ENCODE data around the gene TACC2.
"Not testable (repeated sequence)": the region's sequence is repeated elsewhere in the genome, so short reads cannot be mapped to it uniquely, and the experiment has no call there.

Gene TACC2, protein sequence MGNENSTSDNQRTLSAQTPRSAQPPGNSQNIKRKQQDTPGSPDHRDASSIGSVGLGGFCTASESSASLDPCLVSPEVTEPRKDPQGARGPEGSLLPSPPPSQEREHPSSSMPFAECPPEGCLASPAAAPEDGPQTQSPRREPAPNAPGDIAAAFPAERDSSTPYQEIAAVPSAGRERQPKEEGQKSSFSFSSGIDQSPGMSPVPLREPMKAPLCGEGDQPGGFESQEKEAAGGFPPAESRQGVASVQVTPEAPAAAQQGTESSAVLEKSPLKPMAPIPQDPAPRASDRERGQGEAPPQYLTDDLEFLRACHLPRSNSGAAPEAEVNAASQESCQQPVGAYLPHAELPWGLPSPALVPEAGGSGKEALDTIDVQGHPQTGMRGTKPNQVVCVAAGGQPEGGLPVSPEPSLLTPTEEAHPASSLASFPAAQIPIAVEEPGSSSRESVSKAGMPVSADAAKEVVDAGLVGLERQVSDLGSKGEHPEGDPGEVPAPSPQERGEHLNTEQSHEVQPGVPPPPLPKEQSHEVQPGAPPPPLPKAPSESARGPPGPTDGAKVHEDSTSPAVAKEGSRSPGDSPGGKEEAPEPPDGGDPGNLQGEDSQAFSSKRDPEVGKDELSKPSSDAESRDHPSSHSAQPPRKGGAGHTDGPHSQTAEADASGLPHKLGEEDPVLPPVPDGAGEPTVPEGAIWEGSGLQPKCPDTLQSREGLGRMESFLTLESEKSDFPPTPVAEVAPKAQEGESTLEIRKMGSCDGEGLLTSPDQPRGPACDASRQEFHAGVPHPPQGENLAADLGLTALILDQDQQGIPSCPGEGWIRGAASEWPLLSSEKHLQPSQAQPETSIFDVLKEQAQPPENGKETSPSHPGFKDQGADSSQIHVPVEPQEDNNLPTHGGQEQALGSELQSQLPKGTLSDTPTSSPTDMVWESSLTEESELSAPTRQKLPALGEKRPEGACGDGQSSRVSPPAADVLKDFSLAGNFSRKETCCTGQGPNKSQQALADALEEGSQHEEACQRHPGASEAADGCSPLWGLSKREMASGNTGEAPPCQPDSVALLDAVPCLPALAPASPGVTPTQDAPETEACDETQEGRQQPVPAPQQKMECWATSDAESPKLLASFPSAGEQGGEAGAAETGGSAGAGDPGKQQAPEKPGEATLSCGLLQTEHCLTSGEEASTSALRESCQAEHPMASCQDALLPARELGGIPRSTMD (N-terminal part only)

DNA sequence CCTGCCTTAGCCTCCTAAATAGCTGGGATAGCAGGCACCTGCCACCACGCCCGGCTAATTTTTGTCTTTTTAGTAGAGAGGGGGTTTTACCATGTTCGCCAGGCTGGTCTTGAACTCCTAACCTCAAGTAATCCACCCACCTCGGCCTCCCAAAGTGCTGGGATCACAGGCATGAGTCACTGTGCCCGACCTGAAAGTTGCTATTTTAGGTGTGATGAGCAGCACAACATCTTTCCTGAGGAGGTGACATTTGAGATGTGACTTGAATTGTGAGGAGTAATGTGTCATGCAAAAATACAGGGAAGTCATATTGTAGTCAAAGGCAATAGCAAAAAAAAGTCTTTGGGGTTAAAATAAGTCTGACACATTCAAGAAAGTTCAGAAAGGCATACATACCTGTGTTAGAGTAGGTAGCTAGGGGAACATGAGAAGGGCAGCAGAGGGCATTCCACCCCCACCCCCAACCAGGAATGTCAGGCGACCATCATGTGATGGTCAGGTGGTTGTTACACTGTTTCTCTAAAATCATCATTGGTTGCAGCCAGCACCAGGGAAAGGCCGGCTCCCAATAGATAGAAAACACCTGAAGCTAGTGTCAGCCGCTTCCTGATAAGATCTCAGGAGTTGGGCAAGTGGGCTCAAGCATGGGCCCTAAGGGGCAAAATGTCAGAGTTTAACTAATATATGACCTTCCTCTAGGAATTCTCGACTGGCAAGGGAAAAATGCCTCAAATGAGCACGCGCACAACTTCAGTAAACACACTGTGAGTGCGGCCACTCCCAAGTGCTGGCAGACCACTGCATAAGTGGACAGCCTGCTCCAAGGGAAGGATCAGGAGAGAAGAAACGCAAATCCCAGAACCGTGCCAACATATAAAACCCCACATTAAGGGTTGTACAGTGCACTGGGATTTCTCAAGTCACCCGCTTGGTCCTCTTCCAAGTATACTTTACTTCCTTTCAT, at the start of gene TACC2:
TSS of gene TACC2 (plus strand) at position 803 of the 964 bp plus-strand sequence. CDS start 32,819 bp downstream, outside the sequence.
- no peak for DNase-seq (ENCODE audit: low read depth)

DNA sequence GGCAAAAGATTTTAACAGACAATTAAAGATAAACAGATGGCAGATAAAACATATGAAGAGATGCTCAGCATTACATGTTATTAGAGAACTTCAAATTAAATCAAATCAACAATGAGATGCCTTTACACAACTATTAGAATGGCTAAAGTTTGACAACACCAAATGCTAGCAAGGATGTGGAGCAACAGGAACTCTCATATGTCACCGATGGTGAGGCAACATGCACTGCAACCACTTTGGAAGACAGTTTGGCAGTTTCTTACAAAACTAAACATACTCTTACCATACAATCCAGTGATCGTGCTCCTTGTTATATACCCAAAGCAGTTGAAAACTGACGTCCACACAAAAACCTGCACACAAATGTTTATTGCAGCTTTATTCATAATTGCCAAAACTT, 47.4 kb upstream of the TACC2 start:
- DNase-seq (ENCODE audit: low read depth): no peak

DNA sequence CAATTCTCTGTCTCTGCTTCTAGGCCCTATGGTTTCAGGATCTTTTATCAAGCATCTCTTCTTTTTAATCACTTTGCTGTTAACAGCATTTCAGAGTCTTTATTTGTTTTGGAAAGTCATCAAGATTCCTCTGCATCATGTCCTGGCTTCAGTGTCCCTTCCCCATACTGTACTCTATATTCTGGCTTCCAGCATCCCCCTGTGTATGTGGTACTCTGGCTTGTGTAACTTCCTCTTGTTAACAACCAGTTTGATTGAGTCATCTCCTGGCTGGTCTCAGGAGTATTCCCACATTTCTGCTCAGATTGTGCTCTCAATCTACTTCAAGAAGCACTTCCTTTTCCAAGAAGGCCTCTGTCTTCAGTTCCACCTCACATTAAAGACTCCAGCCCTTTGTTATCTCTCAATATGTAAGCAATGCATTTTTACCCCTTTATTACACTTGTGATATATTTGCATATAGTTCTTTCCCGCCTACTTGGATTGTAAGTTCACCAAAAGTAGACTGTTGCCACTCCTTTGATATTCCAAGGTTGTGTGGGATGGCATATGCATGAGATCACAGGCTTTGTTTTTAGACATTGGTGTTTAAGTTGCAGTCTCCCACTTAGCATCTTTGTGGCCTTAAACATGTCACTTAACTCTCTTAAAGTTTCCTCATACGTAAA, 46.1 kb upstream of the TACC2 start:
- DNase-seq (ENCODE audit: low read depth): no peak

DNA sequence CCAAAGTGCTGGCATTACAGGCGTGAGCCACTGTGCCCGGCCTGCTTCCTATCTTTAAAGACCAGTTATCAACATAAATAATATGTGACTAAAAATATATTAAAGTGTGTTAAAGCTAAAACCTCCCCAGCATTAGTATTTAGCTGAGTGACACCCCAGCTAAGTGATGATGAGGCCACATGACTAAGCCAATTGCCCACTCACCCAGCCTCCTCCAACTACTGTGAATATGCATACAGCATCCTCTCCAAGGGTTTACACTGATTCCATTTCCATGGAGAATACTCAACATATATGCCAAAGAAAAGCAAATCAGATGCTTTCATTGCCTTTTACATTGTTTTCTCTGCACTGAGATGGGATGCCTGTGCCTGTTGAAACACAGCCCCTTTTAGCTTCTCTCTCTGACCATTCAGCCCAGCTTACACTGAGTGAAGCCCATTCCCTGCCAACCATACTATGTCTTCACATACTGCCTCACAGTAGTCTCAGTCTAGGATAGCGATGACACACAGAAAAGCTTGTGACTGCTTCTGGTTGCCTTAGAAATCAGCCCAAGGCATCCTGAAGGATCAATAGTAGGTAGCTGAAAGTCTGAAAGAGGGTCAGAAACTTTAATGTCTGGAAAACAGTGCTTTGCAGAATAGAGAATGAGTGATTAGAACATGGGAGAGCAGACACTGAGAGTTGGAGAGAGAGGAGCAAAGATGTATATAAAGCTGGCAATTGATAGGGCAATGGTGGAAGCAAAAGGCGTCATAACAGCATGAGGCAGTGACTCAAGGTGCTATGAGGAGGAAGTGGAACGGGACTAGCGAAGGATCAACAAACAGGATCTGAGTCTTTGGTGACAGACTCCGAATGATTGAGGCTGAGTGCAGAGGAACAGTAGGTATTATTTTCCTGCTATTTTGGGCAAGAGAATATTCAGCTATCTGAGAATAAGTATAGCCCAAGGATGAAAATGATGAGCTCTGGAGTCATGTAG, 41.3 kb upstream of the TACC2 start:
- DNase-seq (ENCODE audit: low read depth): no peak

DNA sequence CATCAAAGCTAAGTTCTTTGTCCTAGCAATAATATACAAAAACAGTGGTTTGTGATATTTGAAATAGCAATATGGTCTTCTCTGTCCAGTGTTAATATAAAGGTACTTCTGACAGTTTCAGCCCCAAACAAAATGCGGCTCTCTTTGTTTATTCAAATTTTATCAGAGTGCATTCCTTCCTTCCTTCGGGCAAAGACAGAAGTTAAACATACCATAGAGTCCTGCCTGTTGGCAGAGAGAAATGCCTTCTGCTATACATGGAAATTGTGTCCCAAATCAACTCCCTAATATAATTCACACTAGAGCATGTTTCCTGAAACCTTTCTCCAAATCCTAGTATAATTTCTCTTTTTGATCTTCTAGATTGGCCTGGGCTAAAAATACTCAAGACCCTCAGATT, 39.9 kb upstream of the TACC2 start:
- no peak for DNase-seq (ENCODE audit: low read depth)

DNA sequence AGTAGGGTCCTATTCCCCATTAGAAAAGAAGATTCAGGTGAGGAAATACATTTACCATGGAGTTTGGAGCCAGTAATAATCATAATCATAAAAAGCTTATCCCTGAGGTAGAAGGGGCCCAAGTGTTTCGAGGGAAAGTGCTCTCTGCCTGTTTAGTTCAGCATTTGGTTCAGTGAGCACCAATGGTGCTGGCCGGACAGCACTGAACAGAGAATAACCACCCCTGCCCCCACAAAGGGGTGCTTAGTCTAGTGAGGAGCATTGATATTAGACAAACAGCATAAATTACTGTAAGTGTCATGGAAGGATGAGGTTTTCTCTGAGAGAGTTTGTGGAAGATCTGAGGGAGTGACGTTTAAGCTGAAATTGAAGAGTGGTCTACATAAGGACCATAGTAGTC, 39.5 kb upstream of the TACC2 start:
- no peak for DNase-seq (ENCODE audit: low read depth)

DNA sequence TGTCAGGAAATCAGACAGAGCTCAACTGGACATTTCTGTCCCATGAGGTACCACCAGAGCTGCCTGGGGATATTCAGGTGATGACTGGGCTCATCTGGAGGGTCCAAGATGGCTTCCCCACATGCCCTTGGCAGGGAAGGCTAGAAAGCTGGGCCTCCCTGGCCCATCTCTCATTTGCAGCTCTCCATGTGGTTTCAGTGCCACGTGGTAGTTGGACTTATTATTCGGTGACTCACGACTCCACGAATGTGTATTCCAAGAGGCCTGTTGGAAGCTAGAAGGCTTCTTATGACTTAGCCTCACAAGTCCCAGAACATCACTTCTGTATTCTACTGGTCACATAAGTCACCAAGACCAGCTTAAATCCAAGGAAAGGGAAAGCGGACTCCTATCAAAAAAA, 36.7 kb upstream of the TACC2 start:
- DNase-seq (ENCODE audit: low read depth): no peak

DNA sequence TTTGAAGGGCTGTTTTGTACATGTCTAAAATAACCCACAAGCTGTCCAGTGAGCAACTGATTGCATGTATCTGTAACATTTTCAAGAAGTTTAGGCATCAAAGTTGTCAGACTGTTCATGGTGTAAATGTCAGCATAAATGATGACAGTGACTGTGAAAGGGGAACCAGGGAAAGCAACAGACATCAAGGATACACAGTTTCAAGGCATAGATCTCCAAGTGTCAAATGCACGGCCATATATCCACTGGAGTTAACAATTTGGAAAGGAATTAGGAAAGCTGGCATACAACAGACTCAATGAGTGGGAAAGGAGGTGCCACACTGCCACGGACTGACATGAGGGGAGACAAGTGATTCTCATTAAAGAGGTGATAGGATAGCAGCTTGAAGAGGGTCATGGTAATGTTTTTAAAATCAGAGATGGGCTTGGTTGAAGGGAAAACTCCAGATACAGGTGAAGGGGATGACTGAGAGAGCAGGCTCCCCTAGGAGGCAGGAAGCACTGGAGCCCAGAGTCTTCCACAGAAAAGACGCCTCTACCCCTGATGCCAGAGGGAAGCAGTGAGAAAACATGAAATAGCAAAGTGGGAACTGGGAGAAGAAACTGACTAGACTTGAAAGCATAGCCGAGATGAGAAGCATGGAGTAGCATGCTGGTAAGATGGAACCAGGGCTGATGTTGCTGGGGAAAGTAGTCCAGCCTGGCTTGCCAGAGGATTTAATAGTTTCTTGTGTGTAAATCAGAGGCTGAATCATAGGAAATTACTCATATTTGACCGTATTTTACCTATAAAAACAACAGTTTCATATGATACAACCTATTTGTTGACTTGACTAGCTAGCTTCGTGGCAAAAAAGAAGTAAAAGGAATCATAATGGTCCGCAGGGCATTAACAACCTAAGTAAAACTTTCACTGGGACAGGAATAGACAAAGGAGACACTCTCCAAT, 32.6 kb upstream of the TACC2 start:
- DNase-seq (ENCODE audit: low read depth): no peak

DNA sequence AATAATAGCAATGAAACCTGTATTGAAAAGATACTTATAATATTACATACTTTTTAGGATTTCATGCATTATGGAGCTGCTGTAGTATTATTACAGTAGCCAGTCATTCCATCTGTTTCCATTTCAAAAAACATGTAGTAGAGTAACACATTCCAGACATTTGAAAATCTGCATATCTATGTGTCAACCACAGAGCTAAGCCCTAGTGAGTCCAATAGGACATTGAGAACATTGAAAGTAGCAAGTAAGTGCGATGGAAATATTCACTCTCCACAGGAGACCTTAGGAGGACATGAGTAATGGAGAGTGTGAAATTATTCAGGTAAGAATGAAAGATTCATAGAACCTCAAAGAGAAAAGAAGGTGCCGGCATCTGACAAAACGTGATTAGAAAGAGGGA, 29.3 kb upstream of the TACC2 start:
- no peak for DNase-seq (ENCODE audit: low read depth)

DNA sequence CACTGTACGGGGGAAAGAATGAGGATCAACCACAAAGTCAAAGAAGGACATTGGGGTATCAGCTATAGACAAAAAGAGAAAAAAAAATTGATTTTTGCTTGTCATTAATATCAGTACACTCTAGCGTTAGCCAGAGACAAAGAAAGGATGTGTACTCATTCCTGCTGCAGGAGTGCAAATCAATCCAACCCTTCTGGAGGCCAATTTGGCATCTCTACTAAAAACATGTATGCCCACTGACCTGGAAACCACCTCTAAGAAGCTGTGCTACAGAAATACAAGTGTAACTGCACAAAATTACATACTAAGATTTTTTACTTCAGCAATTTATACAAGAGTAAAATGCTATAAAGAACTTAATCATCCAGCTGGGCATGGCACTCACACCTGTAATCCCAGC, 27.5 kb upstream of the TACC2 start:
- DNase-seq (ENCODE audit: low read depth): no peak

DNA sequence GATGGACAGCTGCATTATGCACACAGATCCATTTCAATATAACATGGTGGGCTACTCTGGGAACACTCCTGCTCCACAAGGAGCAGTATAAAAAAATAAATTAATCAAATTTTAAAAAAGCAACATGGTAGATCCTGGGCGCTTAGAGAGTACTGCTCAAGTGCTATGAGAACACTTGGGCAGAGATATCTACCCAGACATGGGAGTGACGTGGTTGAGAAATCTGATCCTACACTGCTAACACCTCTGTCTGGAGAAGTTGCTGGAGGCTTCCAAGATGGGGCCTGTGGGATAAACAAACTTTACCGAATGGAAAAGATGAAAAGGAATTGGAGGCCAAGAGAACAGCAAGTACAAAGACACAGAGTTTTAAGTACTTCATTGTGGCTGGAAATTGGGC, 23.0 kb upstream of the TACC2 start:
- no peak for DNase-seq (ENCODE audit: low read depth)

DNA sequence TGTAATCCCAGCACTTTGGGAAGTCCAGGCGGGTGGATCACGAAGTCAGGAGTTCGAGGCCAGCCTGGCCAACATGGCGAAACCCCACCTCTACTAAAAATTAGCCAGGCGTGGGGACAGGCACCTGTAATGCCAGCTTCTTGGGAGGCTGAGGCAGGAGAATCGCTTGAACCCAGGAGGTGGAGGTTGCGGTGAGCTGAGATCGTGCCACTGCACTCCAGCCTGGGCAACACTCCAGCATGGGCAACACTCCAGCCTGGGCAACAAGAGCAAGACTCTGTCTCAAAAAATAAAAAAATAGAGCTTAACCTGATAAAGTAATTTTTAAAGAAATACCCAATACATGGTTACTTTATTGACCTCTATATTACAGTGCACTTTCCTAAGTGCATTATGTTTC, 19.9 kb upstream of the TACC2 start:
- DNase-seq (ENCODE audit: low read depth): not testable (repeated sequence)

DNA sequence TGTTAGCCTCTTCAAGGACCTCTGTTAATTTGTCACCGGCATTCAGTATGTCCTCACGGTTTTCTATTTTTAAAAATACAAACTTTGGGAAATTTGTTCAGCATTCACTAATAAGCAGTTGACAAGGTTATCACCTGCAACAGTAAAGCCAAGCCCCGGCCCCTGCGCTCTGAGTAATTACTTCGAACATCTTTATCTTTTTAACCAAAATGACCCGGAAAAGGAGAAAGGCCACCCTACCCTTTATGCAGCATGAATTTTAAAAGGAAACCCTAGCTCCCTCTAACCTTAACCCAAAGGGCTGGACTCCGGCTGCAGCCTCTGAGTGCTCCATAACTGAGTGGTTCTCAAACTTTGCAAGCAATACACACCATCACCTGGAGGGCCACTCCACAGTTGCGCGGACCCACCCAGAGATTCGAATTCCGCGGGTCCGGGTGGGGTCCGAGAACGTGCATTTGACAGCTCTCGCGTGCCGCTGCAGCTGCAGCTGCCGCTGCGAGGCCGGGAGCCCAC, 14.9 kb upstream of the TACC2 start:
- DNase-seq (ENCODE audit: low read depth): no peak

DNA sequence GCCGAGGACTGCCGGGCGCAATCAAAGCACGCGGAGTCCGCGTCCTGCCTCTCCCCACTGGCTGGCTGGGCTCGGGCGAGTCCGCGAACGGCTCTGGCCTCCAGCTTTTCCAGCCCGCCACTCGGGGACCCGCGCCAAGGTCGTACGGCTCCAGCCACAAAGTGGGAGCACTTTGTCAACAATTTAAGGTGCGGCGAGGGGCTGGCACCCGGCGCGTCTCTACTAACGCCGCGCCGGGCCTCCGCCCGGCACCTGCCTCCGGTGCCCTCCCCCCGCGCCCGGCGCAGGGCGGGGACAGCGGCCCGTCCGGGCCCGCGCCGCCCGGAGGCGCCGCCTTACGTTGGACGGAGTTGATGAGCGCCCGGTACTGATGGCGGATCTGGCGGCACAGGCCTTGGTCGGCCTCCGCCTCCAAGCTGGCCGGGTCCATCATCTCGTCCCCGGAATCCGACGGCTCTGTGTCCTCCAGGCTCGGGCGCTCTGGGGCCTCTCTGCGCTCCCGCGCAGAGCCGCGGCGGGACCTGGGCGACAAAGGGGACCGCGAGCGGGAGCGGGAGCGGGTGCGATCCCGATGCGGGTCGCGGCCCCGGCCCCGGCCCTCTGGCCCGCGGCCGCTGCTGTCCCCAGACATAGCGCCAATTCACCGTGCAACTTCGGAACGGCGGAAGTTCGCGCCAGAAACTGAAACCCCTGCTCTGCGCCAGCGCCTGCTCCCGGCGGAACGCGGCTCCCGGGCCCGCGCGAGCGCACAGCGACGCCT, 14.2 kb upstream of the TACC2 start, which contains the start of gene NSMCE4A:
TSS of gene NSMCE4A (minus strand) at position 683 of the 760 bp plus-strand sequence. CDS start at position 631, 52 bp downstream.
- peak; percentile 56 for DNase-seq (ENCODE audit: low read depth)

DNA sequence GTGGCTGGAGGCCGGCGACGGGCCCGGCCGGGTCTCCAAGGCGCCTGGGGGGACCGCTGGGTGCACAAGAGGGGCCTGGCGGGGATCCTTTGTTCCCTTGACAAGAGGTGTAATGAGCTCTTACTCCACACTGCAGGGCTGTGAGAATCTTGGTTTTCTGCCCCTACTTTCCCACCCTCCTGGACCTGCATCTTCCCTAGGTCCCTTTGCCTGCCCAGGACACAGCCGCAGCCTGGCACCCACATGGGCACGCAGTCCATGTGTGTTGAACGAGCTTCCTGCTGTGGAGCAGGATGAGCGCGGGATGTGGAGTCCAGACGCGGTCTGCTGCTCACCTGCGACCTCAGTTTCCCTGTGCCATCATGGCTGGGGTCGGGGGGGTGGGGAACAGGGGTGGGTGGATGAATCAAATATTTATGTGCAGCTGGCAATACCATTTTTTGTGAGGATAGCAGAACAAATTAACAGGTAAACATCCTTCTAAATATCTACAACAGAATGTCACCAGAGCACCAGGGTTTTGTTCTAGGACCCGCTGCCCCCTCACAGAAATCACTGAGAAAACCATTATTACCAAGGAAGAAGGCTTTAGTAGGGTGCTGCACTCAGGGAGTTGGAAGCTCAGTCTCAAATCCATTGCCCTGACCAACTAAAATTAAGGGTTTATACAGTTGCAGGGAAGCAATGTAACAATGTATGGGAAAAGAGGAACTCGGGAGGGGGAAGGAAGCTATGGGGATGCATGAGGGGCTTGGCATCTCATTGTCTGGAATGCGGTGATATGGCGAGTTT, 13.5 kb upstream of the TACC2 start:
- no peak for DNase-seq (ENCODE audit: low read depth)

DNA sequence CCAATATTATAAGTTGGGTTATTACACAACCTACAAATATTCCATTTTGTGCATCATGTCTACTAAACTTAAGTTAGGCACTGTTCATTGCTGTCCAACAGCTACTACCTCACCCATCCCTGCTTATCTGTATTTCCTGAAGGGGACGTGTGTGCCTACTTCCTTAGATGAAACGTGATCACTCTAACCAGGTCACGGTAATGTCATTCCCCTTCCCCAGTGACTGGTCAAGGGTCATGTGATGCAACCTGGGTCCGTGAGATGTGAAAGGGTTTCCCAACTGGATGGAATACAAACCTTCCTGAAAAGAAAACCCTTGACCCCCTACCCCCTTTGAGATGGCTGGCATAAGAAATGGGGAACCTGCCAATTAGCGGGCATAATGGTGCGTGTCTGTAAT, 12.4 kb upstream of the TACC2 start:
- DNase-seq (ENCODE audit: low read depth): no peak

Data from stimulated activated CD4-positive, alpha-beta T cell treated with anti-CD3 and anti-CD28 coated beads, Interleukin-2, amount 100 ng/mL, for 4 hours (primary cell).